K562 treated with DMSO at 1 percent for 12 hours (cell line): ENCODE data around the gene ZBED6. TPM values are rescaled to one million over a fixed set of nuclear protein-coding genes. Genes with fewer than 3 reads are reported as not detected.

Experiments used
- total RNA-seq: library from RNA; unstranded; fragments of 300-600 nt; gene quantifications from 2 replicates; pipeline ENCODE4 v1.2.3, GENCODE V29; 2022; ENCODE audit not compliant: insufficient read depth

Gene ZBED6
- 0.27 and 4.8 TPM in 2 replicates for total RNA-seq

GRCh38 chr1:203795441-203796235 is at the start of gene ZBED6, which contains the start of gene ZC3H11A:
Gene ZBED6, plus strand, starts transcription at chr1:203795623. Its CDS starts 1,900 bp downstream, at chr1:203797523.
Gene ZC3H11A, plus strand, starts transcription at chr1:203795623. Its CDS starts 21,448 bp downstream, at chr1:203817071.

GRCh38 chr1:203765029-203765837 is 30.2 kb upstream of the ZBED6 start, which contains the start of gene LAX1:
Gene LAX1, plus strand, starts transcription at chr1:203765183. Its CDS starts 383 bp downstream, at chr1:203765566.

Other genes with a start within 250 kb of the ZBED6 start
- gene ATP2B4, start 168.8 kb upstream of the ZBED6 start, total RNA-seq, result 6.0 and 24.6 TPM in 2 replicates
- gene LAX1, start 30.4 kb upstream of the ZBED6 start, total RNA-seq, result not detected in 2 replicates
- gene ZC3H11A, start within 50 bp of the ZBED6 start, total RNA-seq, result 34.7 and 105 TPM in 2 replicates
- gene SNRPE, start 66.0 kb downstream of the ZBED6 start, total RNA-seq, result 127 and 189 TPM in 2 replicates